CD8-positive, alpha-beta memory T cell (primary cell): ENCODE measurements around the gene NELFE. TPM values are rescaled to one million over a fixed set of nuclear protein-coding genes. Genes with fewer than 3 reads are reported as not detected.
"Not testable (repeated sequence)": the region's sequence is repeated elsewhere in the genome, so short reads cannot be mapped to it uniquely, and the experiment has no call there.

Experiments
- CTCF ChIA-PET: fragments of 350-600 bp; sonication (Branson Sonifier 250); formaldehyde crosslinking; loops from one replicate; lab custom pipeline; 2021; ENCODE audit warnings: antibody characterized with exemption; lab: Charles Lee
- POLR2A ChIA-PET: fragments of 350-600 bp; sonication (Branson Sonifier 250); formaldehyde crosslinking; loops from one replicate; lab custom pipeline; 2021; ENCODE audit warnings: antibody characterized with exemption; lab: Charles Lee
- DNase-seq, 5 donors: peaks; one replicate each; pipeline versions ENCODE4 v3.0.0 to v3.0.0-alpha.2; 2020 to 2022; ENCODE audit warnings: mixed read lengths in 1 of 5
- H3K27ac ChIP-seq: one replicate; pipeline ENCODE4 v1.7.0; 2013; ENCODE audit warnings: low read depth, mild to moderate bottlenecking, low read length, moderate library complexity
- H3K27me3 ChIP-seq: 2 replicates; pipeline ENCODE4 v1.7.0; 2013; ENCODE audit warnings: low read length, mild to moderate bottlenecking; ENCODE audit not compliant: insufficient read depth, poor library complexity, severe bottlenecking
- H3K36me3 ChIP-seq: 2 replicates; pipeline ENCODE4 v1.7.0; 2013; ENCODE audit warnings: mild to moderate bottlenecking, low read length, moderate library complexity; ENCODE audit not compliant: insufficient read depth
- H3K4me1 ChIP-seq: 2 replicates; pipeline ENCODE4 v1.7.0; 2013; ENCODE audit warnings: mild to moderate bottlenecking, low read length, moderate library complexity; ENCODE audit not compliant: insufficient read depth
- H3K4me3 ChIP-seq: 2 replicates; pipeline ENCODE4 v1.7.0; 2013; ENCODE audit warnings: mild to moderate bottlenecking, low read length
- H3K9me3 ChIP-seq: 2 replicates; pipeline ENCODE4 v1.7.0; 2013; ENCODE audit warnings: mild to moderate bottlenecking, low read length
- H3K27ac Mint-ChIP-seq, 8 donors: one replicate each; pipeline ENCODE4 v1.8.0; 2020 to 2021; ENCODE audit warnings: mixed read lengths in 8 of 8, mild to moderate bottlenecking in 6 of 8, inconsistent platforms in 3 of 8, moderate library complexity in 3 of 8
- H3K27me3 Mint-ChIP-seq, 2 donors: one replicate each; pipeline ENCODE4 v1.8.0; 2020 to 2021; ENCODE audit warnings: mixed read lengths in 2 of 2, mild to moderate bottlenecking in 1 of 2, moderate library complexity in 1 of 2
- H3K36me3 Mint-ChIP-seq, 3 donors: one replicate each; pipeline ENCODE4 v1.8.0; 2020 to 2021; ENCODE audit warnings: mixed read lengths in 3 of 3, inconsistent platforms in 1 of 3, mild to moderate bottlenecking in 1 of 3
- H3K4me1 Mint-ChIP-seq, 3 donors: one replicate each; pipeline ENCODE4 v1.8.0; 2020 to 2021; ENCODE audit warnings: mixed read lengths in 3 of 3, inconsistent platforms in 1 of 3, mild to moderate bottlenecking in 1 of 3
- H3K4me3 Mint-ChIP-seq, 7 donors: one replicate each; pipeline ENCODE4 v1.8.0; 2020 to 2021; ENCODE audit warnings: mixed read lengths in 7 of 7, mild to moderate bottlenecking in 6 of 7, moderate library complexity in 4 of 7, inconsistent platforms in 2 of 7
- H3K9me3 Mint-ChIP-seq, 5 donors: one replicate each; pipeline ENCODE4 v1.8.0; 2020 to 2022; ENCODE audit warnings: mixed read lengths in 5 of 5, mild to moderate bottlenecking in 3 of 5, moderate library complexity in 2 of 5, inconsistent platforms in 1 of 5
- polyA plus RNA-seq: library from polyadenylated mRNA; unstranded; fragments of 300-500 nt; fragmentation: Illumina TruSeq; gene quantifications from one replicate; pipeline ENCODE4 v1.2.3, GENCODE V29; 2021
- total RNA-seq, 2 experiments: library from RNA; stranded (reverse); gene quantifications; one replicate each; pipeline ENCODE4 v1.2.3, GENCODE V29; 2021

NELFE gene
- total RNA-seq (10 to 100 TPM; 86.1 to 90.6 TPM), polyA plus RNA-seq (79.6 TPM)

DNA sequence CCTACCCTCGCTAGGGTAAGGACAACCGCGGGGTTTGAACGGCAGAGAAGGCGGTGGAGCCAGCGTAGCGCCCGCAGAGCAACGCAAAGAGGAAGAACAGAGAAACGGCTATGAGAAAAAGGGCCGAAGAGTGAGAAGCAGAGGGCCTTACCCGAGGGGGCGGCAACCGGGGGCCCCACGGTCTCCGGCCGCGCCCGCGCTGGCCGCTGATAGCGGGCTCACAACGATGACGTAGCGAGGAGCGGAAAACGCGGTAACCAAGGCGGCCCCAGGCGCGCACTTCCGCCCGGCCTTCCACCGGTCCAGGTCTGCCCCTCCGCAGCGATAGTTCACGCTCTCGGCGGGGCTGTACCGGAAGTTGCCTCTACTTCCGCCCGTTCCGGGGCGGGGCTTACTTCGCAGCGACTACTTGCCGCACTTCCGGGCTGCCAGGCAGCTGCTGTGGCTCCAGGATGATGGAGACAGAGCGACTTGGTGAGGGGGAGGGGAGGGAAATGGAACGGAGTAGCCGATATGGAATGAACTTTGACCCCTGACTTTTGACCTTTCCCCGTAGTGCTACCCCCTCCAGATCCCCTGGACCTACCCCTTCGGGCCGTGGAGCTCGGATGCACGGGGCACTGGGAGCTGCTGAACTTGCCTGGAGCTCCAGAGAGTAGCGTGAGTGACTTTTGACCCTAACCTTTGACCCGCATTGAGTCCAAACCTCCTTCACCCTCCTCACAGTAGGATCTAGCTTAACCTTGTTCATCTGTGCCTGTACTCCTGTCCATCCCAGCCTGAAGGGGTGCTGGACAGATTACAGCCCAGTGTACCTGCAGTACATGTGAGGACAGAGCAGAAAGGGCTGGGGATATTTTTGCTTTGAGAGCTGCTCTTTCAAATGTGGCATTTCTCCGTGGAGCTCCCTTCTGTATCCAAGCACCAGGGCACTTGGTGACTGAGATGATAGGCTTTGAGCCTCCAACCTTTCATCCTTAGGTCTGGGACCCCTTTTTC, at the start of gene NELFE, which contains the start of gene SKIC2:
Gene NELFE (minus strand): TSS at position 231 of the 999 bp plus-strand sequence. CDS start 525 bp downstream, outside the sequence.
Gene SKIC2 (plus strand): TSS at position 435 of the 999 bp plus-strand sequence. CDS start 18 bp downstream, at position 453.
- peak within 1 kb of the TSS; percentile 99 for H3K27ac ChIP-seq
- DNase-seq, result peak; percentile 98 to 99 (median 98)
- H3K9me3 Mint-ChIP-seq, result no peaks in the 10 kb centered on the region
- H3K27me3 Mint-ChIP-seq, result peaks cover 0 to 1% of the 10 kb centered on the region in 2 donors
- H3K4me3 Mint-ChIP-seq, result peak within 1 kb of the TSS; percentile 88 to 98 (median 95)
- ChIA-PET POLR2A (interaction anchor here (0.5 to 4.7 kb wide), 7 partner anchors 12 to 1858 kb away, joined by 3 to 71 read pairs (median 4); partner anchors contain the start of genes DXO, GPANK1 and ZBTB12), CTCF (interaction anchor here (0.7 to 1.2 kb wide), 5 partner anchors 12 to 88 kb away, joined by 3 to 8 read pairs (median 3); partner anchors contain the start of gene DXO)
- H3K27ac Mint-ChIP-seq, result peak within 1 kb of the TSS; percentile 96 to 99 (median 98)
- peak within 1 kb of the TSS; percentile 100 for H3K4me3 ChIP-seq
- H3K36me3 Mint-ChIP-seq, result peaks cover 6 to 90% (median 21%) of the 10 kb centered on the region in 3 donors
- peaks cover 34 to 47% (median 40%) of the 10 kb centered on the region in 3 donors for H3K4me1 Mint-ChIP-seq
- no peaks in the 10 kb centered on the region for H3K9me3 ChIP-seq
- H3K4me1 ChIP-seq, result peaks cover 27% of the 10 kb centered on the region
- H3K36me3 ChIP-seq, result peaks cover 55% of the 10 kb centered on the region
- H3K27me3 ChIP-seq, result no peaks in the 10 kb centered on the region

DNA sequence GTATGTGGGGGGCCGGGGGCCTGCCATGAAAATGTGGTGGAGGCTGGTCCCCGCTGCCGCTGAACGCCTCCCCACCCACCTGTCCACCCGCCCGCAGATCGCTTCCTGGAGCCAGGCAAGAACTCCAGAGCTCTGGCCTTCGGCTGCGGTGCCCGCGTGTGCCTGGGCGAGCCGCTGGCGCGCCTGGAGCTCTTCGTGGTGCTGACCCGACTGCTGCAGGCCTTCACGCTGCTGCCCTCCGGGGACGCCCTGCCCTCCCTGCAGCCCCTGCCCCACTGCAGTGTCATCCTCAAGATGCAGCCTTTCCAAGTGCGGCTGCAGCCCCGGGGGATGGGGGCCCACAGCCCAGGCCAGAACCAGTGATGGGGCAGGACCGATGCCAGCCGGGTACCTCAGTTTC, 49.3 kb upstream of the NELFE start:
- H3K36me3 ChIP-seq, H3K27ac Mint-ChIP-seq: not testable (repeated sequence)

DNA sequence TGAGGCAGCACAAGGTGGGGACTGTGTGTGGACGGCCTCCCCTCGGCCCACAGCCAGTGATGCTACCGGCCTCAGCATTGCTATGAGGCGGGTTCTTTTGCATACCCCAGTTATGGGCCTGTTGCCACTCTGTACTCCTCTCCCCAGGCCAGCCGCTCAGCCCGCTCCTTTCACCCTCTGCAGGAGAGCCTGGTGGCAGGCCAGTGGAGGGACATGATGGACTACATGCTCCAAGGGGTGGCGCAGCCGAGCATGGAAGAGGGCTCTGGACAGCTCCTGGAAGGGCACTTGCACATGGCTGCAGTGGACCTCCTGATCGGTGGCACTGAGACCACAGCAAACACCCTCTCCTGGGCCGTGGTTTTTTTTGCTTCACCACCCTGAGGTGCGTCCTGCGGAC, 48.3 kb upstream of the NELFE start:
- POLR2A ChIA-PET, H3K4me1 ChIP-seq, H3K27me3 ChIP-seq, H3K36me3 Mint-ChIP-seq, H3K36me3 ChIP-seq, H3K9me3 ChIP-seq, H3K27me3 Mint-ChIP-seq, CTCF ChIA-PET, H3K27ac ChIP-seq, H3K4me3 ChIP-seq, H3K9me3 Mint-ChIP-seq, H3K4me3 Mint-ChIP-seq: not testable (repeated sequence)
- Mint-ChIP-seq H3K4me1 (peaks cover 6 to 12% (median 8%) of the 10 kb centered on the region in 3 donors), H3K27ac (peak overlapping the region in 1 of 8 donors; percentile 75)
- DNase-seq, result peak in 1 of 5 donors; percentile 15

More for the DNA sequence above, 49.3 kb upstream of the NELFE start:
- peaks cover 6 to 12% (median 8%) of the 10 kb centered on the region in 3 donors for H3K4me1 Mint-ChIP-seq
- POLR2A ChIA-PET, H3K4me1 ChIP-seq, H3K27ac ChIP-seq, H3K9me3 ChIP-seq, H3K9me3 Mint-ChIP-seq, H3K27me3 Mint-ChIP-seq, CTCF ChIA-PET, H3K4me3 ChIP-seq, H3K27me3 ChIP-seq, H3K36me3 Mint-ChIP-seq, DNase-seq, H3K4me3 Mint-ChIP-seq: not testable (repeated sequence)

- H3K4me1 ChIP-seq, H3K36me3 Mint-ChIP-seq, H3K27me3 ChIP-seq, H3K9me3 ChIP-seq, H3K4me3 Mint-ChIP-seq, H3K27ac ChIP-seq, POLR2A ChIA-PET, CTCF ChIA-PET, H3K27me3 Mint-ChIP-seq, H3K9me3 Mint-ChIP-seq, H3K4me3 ChIP-seq, H3K36me3 ChIP-seq: not testable (repeated sequence)
- H3K4me1 Mint-ChIP-seq, result peaks cover 6 to 12% (median 8%) of the 10 kb centered on the region in 3 donors
- peak overlapping the region in 1 of 8 donors; percentile 32 for H3K27ac Mint-ChIP-seq
- peak in 1 of 5 donors; percentile 18 for DNase-seq
Measured at GRCh38 chr6:32005991-32006529, 47.3 kb upstream of the NELFE start.

- peak overlapping the region in 1 of 8 donors; percentile 45 for H3K27ac Mint-ChIP-seq
- H3K9me3 ChIP-seq, H3K4me3 Mint-ChIP-seq, H3K9me3 Mint-ChIP-seq, H3K27me3 ChIP-seq, H3K27ac ChIP-seq, H3K4me3 ChIP-seq, CTCF ChIA-PET, H3K36me3 Mint-ChIP-seq, H3K4me1 ChIP-seq, POLR2A ChIA-PET, H3K36me3 ChIP-seq, H3K27me3 Mint-ChIP-seq: not testable (repeated sequence)
- peaks cover 6 to 12% (median 8%) of the 10 kb centered on the region in 3 donors for H3K4me1 Mint-ChIP-seq
- peak in 1 of 5 donors; percentile 29 for DNase-seq
Measured at GRCh38 chr6:32005538-32005880, 46.7 kb upstream of the NELFE start.

DNA sequence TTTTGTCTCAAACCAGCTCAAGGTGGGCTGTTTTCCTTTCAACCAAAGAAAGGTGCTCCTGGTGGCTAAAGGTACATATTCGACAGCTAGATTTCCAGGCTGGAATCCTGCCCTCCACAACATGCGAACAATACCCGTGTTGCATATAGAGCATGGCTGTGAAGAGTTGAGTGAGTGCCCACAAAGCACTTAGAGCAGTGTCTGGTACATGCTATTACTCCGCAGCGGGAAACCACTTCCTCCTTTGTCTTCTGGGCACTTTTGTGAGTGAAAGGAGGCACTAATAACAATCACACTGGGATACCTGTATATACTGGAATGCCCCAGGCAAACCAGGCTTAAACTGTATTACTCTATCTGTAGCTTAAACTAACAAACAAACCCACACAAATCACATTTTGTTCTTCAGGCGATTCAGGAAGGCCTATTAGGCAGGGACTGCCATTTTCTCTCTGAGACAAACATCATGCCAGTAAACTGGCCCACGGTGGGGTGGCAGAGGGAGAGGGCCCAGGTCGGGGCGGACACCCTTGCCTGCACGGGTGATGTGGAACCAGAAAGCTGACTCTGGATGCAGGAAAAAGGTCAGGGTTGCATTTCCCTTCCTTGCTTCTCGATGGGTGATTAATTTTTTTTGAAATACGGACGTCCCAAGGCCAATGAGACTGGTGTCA, 46.2 kb upstream of the NELFE start:
- H3K9me3 ChIP-seq, DNase-seq, H3K9me3 Mint-ChIP-seq, H3K36me3 ChIP-seq, H3K27me3 ChIP-seq, H3K36me3 Mint-ChIP-seq, CTCF ChIA-PET, H3K27me3 Mint-ChIP-seq, H3K4me1 ChIP-seq, H3K27ac ChIP-seq, H3K4me3 ChIP-seq, POLR2A ChIA-PET: not testable (repeated sequence)
- Mint-ChIP-seq H3K4me1 (peaks cover 6 to 12% (median 8%) of the 10 kb centered on the region in 3 donors), H3K27ac (peak overlapping the region in 7 of 8 donors; percentile 0 to 92 (median 85)), H3K4me3 (peak overlapping the region in 1 of 7 donors; percentile 24)

- H3K27ac ChIP-seq, H3K4me3 Mint-ChIP-seq, H3K27me3 Mint-ChIP-seq, H3K36me3 Mint-ChIP-seq, H3K36me3 ChIP-seq, H3K27me3 ChIP-seq, H3K9me3 ChIP-seq, CTCF ChIA-PET, H3K27ac Mint-ChIP-seq, H3K4me3 ChIP-seq, POLR2A ChIA-PET, H3K4me1 ChIP-seq, DNase-seq, H3K9me3 Mint-ChIP-seq: not testable (repeated sequence)
- H3K4me1 Mint-ChIP-seq, result peaks cover 6 to 12% (median 8%) of the 10 kb centered on the region in 3 donors
Measured at GRCh38 chr6:32004393-32004792, 45.6 kb upstream of the NELFE start.
